ENCODE data around the gene RUNX1. TPM values are rescaled to one million over a fixed set of nuclear protein-coding genes. Genes with fewer than 3 reads are reported as not detected.

The RUNX1 gene
- total RNA-seq, 2 donors from 2014 or later, result 3.8 to 7.6 TPM

DNA sequence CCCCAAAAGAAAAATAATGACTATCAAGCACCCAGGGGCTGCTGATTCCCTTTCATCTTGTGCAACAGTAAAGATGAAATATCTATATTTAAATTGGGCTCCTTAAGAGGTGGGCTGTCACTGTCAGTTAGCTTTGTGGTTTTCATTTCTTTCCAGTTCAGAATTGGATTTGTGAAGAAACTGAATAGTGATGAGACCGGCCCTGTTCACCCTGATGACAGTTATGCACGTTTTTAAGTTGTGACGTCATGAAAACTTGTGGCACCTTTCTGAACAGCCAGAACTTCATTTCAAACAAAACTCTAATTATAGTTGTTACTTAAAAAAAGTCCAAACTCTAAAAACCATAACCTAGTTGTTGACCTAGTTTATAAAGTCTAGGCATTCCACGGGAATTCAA is 125.9 kb downstream of the RUNX1 start:
- H3K4me3 ChIP-seq, result no peak overlapping the region
- H3K4me1 ChIP-seq, result peaks cover 0 to 6% of the 10 kb centered on the region in 2 donors
- H3K27ac ChIP-seq, result no peak overlapping the region
- no peaks in the 10 kb centered on the region for H3K9me3 ChIP-seq
- no peak for TF ChIP-seq CTCF (IDR thresholded peaks at IDR 0.05)
- no peaks in the 10 kb centered on the region for H3K27me3 ChIP-seq
- H3K36me3 ChIP-seq, result no peaks in the 10 kb centered on the region
- no peak for DNase-seq (ENCODE audit: low spot score)

GRCh38 chr21:34922479-34922878 is 126.6 kb downstream of the RUNX1 start:
- no peak for DNase-seq (ENCODE audit: low spot score)
- no peak overlapping the region for H3K27ac ChIP-seq
- no peaks in the 10 kb centered on the region for H3K9me3 ChIP-seq
- peaks cover 0 to 6% of the 10 kb centered on the region in 2 donors for H3K4me1 ChIP-seq
- no peak for TF ChIP-seq CTCF (IDR thresholded peaks at IDR 0.05)
- H3K4me3 ChIP-seq, result no peak overlapping the region
- H3K27me3 ChIP-seq, result no peaks in the 10 kb centered on the region
- no peaks in the 10 kb centered on the region for H3K36me3 ChIP-seq

GRCh38 chr21:34921151-34921550 is 128.0 kb downstream of the RUNX1 start:
- DNase-seq (ENCODE audit: low spot score), result no peak
- Histone ChIP-seq H3K27me3 (no peaks in the 10 kb centered on the region), H3K9me3 (no peaks in the 10 kb centered on the region), H3K27ac (no peak overlapping the region), H3K4me3 (no peak overlapping the region), H3K4me1 (no peaks in the 10 kb centered on the region), H3K36me3 (no peaks in the 10 kb centered on the region)
- no peak for TF ChIP-seq CTCF (IDR thresholded peaks at IDR 0.05)

DNA sequence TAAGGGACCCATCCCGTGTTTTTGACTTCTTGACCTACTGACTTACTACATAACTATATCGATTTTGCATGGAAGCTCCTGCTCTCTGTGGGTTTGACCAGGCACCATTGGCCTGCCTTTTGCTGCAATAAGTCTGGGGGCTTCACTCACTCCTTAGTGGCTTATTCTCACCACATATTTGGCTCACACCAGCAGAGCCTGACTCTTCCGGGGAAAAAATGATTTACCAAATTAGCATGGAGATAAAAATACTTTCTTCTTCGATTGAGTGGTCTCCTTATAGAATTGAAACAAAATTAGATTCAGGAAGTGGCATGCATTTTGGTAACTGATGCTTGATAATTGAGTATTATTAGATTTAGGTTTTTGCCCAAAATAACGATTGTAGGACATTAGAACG is 129.7 kb downstream of the RUNX1 start:
- H3K4me3 ChIP-seq, result no peak overlapping the region
- no peaks in the 10 kb centered on the region for H3K36me3 ChIP-seq
- DNase-seq (ENCODE audit: low spot score), result no peak
- H3K27ac ChIP-seq, result no peak overlapping the region
- H3K9me3 ChIP-seq, result no peaks in the 10 kb centered on the region
- no peak for TF ChIP-seq CTCF (IDR thresholded peaks at IDR 0.05)
- H3K4me1 ChIP-seq, result no peaks in the 10 kb centered on the region
- no peaks in the 10 kb centered on the region for H3K27me3 ChIP-seq

DNA sequence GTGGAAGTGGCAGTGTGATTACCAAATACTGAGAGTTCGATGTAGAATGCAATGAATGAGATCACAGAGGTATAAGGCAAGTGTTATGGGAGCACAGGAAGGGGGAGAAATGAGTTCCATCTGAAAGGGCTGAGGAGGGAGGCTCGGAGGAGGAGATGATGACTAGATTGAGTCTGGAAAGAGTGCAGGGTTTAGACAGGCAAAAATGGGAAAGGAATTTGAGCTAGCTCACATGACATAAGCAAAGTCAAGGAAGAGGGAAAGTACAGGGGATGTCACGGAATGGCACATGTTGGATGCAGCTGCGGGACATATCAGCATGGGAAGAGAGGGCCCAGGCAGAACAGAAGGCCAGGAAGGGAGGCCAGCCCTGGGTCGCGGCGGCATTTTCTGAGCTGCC is 132.7 kb downstream of the RUNX1 start:
- Histone ChIP-seq H3K27me3 (no peaks in the 10 kb centered on the region), H3K4me3 (no peak overlapping the region), H3K9me3 (no peaks in the 10 kb centered on the region), H3K36me3 (no peaks in the 10 kb centered on the region), H3K4me1 (no peaks in the 10 kb centered on the region), H3K27ac (no peak overlapping the region)
- no peak for DNase-seq (ENCODE audit: low spot score)
- no peak for TF ChIP-seq CTCF (IDR thresholded peaks at IDR 0.05)

DNA sequence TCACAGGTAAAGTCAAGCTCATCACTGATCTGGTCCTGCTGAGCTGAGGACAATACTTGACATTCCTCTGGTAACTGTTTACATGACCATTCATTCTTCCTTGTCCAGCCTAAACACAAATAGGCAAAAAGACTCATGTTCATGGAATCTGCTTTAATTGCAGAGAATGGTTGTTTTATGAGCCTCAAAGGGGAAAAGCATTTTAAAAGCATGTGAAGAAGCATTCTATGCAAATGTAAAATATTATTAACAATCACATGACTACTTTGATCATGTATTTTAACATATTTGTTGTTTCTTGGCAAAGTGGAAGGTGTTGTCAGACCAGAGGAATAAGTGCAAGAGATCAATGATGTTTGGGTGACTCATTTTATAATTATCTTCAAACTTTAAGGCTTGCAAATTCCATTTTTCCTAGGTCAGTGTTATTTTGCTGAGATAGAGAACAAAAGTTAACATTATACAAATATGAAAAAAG is 133.7 kb downstream of the RUNX1 start:
- DNase-seq (ENCODE audit: low spot score), result no peak
- TF ChIP-seq CTCF (IDR thresholded peaks at IDR 0.05), result no peak
- H3K4me3 ChIP-seq, result no peak overlapping the region
- H3K4me1 ChIP-seq, result no peaks in the 10 kb centered on the region
- H3K27ac ChIP-seq, result no peak overlapping the region
- no peaks in the 10 kb centered on the region for H3K27me3 ChIP-seq
- no peaks in the 10 kb centered on the region for H3K9me3 ChIP-seq
- H3K36me3 ChIP-seq, result no peaks in the 10 kb centered on the region

Data from right atrium auricular region (tissue), 2 donors.